Breast epithelium (tissue), 3 donors: Measurements from ENCODE around the gene SUN3.

Experiments used
- POLR2A ChIP-seq: fragments of 450-650 bp; IDR thresholded peaks from one replicate; pipeline ENCODE4 v1.6.1; 2016; ENCODE audit warnings: antibody characterized with exemption, mild to moderate bottlenecking, moderate library complexity
- TF ChIP-seq, protein P1 (sequence below), 3 donors: fragments of 450-650 bp; IDR thresholded peaks; one replicate each; pipeline ENCODE4 v1.5.1; 2016 to 2017; ENCODE audit warnings: antibody characterized with exemption in 3 of 3, mild to moderate bottlenecking in 3 of 3, moderate library complexity in 3 of 3

GRCh38 chr7:47942132-47942531 lies 86.8 kb downstream of the SUN3 start:
- TF ChIP-seq, protein P1, sequence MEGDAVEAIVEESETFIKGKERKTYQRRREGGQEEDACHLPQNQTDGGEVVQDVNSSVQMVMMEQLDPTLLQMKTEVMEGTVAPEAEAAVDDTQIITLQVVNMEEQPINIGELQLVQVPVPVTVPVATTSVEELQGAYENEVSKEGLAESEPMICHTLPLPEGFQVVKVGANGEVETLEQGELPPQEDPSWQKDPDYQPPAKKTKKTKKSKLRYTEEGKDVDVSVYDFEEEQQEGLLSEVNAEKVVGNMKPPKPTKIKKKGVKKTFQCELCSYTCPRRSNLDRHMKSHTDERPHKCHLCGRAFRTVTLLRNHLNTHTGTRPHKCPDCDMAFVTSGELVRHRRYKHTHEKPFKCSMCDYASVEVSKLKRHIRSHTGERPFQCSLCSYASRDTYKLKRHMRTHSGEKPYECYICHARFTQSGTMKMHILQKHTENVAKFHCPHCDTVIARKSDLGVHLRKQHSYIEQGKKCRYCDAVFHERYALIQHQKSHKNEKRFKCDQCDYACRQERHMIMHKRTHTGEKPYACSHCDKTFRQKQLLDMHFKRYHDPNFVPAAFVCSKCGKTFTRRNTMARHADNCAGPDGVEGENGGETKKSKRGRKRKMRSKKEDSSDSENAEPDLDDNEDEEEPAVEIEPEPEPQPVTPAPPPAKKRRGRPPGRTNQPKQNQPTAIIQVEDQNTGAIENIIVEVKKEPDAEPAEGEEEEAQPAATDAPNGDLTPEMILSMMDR (IDR thresholded peaks at IDR 0.05) = no peak
- TF ChIP-seq POLR2A = no peak
